HepG2 (cell line): Measurements from ENCODE around the gene TMEM186. TPM values are rescaled to one million over a fixed set of nuclear protein-coding genes. Genes with fewer than 3 reads are reported as not detected.
A peak's percentile ranks its signal among the peaks of the same experiment; 100 is the strongest.

Experiments used
- GZF1 ChIP-seq: sonication (generic); formaldehyde crosslinking; IDR thresholded peaks from 2 replicates; pipeline ENCODE4 v1.5.1; 2020; ENCODE audit warnings: mild to moderate bottlenecking, missing genetic modification reagents
- KLF15 ChIP-seq: sonication (generic); formaldehyde crosslinking; IDR thresholded peaks from 2 replicates; pipeline ENCODE4 v1.8.1; 2023; ENCODE audit warnings: borderline replicate concordance, mild to moderate bottlenecking, inconsistent platforms, missing genetic modification reagents, mixed read lengths
- MYNN ChIP-seq: sonication (generic); formaldehyde crosslinking; IDR thresholded peaks from 2 replicates; pipeline ENCODE4 v1.4.0; 2020; ENCODE audit warnings: mild to moderate bottlenecking, low read depth, missing genetic modification reagents
- NFIB ChIP-seq: sonication (generic); formaldehyde crosslinking; IDR thresholded peaks from 2 replicates; pipeline ENCODE4 v1.9.0; 2021; ENCODE audit warnings: missing genetic modification reagents, mild to moderate bottlenecking, borderline replicate concordance
- NR1H2 ChIP-seq: sonication (generic); formaldehyde crosslinking; IDR thresholded peaks from 2 replicates; pipeline ENCODE4 v1.8.1; 2022; ENCODE audit warnings: low read depth, missing genetic modification reagents, borderline replicate concordance
- NR3C1 ChIP-seq: sonication (generic); formaldehyde crosslinking; IDR thresholded peaks from 2 replicates; pipeline ENCODE4 v1.4.0; 2020; ENCODE audit warnings: missing genetic modification reagents
- RCOR2 ChIP-seq: IDR thresholded peaks from 2 replicates; pipeline ENCODE4 v1.6.1; 2016; ENCODE audit warnings: missing biosample characterization, missing genetic modification reagents
- REXO4 ChIP-seq: sonication (generic); formaldehyde crosslinking; IDR thresholded peaks from 2 replicates; pipeline ENCODE4 v1.8.0; 2022; ENCODE audit warnings: missing genetic modification reagents, mild to moderate bottlenecking, borderline replicate concordance
- RFX1 ChIP-seq: fragments of 450-650 bp; IDR thresholded peaks from 2 replicates; pipeline ENCODE4 v1.6.1; 2017
- SMARCC2 ChIP-seq: fragments of 450-650 bp; IDR thresholded peaks from 2 replicates; pipeline ENCODE4 v1.6.1; 2017; ENCODE audit warnings: antibody characterized with exemption, mild to moderate bottlenecking
- SOX5 ChIP-seq: IDR thresholded peaks from 2 replicates; pipeline ENCODE4 v1.6.1; 2016; ENCODE audit warnings: borderline replicate concordance
- U2AF2 ChIP-seq: fragments of 200-400 bp; formaldehyde crosslinking; IDR thresholded peaks from 2 replicates; pipeline ENCODE4 v1.6.1; 2017; ENCODE audit warnings: low read depth, mild to moderate bottlenecking, low read length
- polyA plus RNA-seq, 8 experiments: library from polyadenylated mRNA; depleted of rRNA in 3 of 8; stranded (reverse) in 7 of 8; unstranded in 1 of 8; fragments of >200 nt; fragmentation: Illumina TruSeq in 4 of 8; extraction: Trizol in 4 of 8; gene quantifications; 2 replicates each; pipeline versions ENCODE4 v1.2.1 to v1.2.3, GENCODE V29; 2011 to 2016; ENCODE audit warnings: low read depth in 4 of 8, missing spikeins in 1 of 8, mixed read lengths in 1 of 8; ENCODE audit not compliant: insufficient read depth in 1 of 8
- total RNA-seq, 5 experiments: library from RNA; depleted of rRNA; stranded (reverse); fragments of >200 nt; fragmentation: Illumina TruSeq; extraction: Trizol; gene quantifications; 2 replicates each; pipeline ENCODE4 v1.2.3, GENCODE V29; 2016; ENCODE audit warnings: low read depth in 1 of 5
- TF ChIP-seq, protein P1 (sequence below): sonication (generic); formaldehyde crosslinking; IDR thresholded peaks from 2 replicates; pipeline ENCODE4 v1.4.0; 2020; ENCODE audit warnings: missing genetic modification reagents
- TF ChIP-seq, protein P2 (sequence below): sonication (generic); formaldehyde crosslinking; IDR thresholded peaks from 2 replicates; pipeline ENCODE4 v1.8.0; 2022; ENCODE audit warnings: mild to moderate bottlenecking, missing genetic modification reagents, moderate library complexity
- TF ChIP-seq, protein P3 (sequence below): sonication (generic); formaldehyde crosslinking; IDR thresholded peaks from 2 replicates; pipeline ENCODE4 v1.4.0; 2020; ENCODE audit warnings: missing genetic modification reagents, borderline replicate concordance
- TF ChIP-seq, protein P4 (sequence below): sonication (generic); formaldehyde crosslinking; IDR thresholded peaks from 2 replicates; pipeline ENCODE4 v1.4.0; 2020; ENCODE audit warnings: mild to moderate bottlenecking, missing genetic modification reagents, borderline replicate concordance

The TMEM186 gene
- total and polyA plus RNA-seq, 2 of the 13 experiments (the other 11 are each of a cell fraction or from before 2014, with no cell fraction given) = 16.2 to 19.3 TPM

DNA sequence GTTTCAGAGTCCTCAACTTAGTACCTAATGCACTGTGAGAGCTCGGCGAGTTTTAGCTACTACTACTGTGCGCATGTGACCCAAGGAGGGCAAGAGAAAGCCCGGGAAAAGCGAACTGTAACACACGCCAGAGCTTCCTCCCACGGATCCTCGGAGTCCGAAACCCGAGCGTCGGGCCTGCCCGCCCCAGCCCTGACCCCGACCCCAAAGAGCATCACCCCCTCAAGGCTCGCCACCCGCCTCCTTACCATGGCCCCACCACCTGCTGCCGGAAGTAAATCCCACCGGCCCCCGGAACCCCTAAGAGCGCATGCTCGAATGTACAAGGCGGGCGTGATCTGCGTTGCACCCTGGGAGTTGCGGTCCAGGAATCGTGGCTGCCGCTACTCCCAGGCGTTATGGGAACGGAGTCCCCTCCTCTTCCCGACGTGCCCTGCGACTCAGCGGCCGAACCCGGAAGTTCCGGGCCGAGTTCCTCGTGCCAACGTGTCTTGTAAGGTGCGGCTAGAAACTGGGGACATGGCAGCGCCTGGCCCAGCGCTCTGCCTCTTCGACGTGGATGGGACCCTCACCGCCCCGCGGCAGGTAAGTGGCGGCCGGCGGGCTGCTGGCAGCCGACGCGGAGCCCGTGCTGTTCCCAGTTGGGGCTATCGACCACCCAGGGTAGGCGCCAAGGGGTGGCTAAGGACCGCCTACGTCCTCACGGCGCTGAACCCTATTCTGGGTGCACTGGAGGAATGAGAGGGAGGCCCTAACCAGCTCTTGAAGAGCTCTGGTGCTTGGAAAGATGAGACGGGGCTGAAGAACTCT is at the start of gene TMEM186, which contains the start of gene PMM2 (continued):
- 0 out of 2 replicates have a peak, but pooled peaks have one; percentile 29 for TF ChIP-seq NR3C1
- TF ChIP-seq SMARCC2 = no peak
- TF ChIP-seq, protein P1, sequence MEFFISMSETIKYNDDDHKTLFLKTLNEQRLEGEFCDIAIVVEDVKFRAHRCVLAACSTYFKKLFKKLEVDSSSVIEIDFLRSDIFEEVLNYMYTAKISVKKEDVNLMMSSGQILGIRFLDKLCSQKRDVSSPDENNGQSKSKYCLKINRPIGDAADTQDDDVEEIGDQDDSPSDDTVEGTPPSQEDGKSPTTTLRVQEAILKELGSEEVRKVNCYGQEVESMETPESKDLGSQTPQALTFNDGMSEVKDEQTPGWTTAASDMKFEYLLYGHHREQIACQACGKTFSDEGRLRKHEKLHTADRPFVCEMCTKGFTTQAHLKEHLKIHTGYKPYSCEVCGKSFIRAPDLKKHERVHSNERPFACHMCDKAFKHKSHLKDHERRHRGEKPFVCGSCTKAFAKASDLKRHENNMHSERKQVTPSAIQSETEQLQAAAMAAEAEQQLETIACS (CRISPR knock-in tag) = peak; percentile 72
- TF ChIP-seq RFX1 = peak; percentile 87
- TF ChIP-seq, protein P2, sequence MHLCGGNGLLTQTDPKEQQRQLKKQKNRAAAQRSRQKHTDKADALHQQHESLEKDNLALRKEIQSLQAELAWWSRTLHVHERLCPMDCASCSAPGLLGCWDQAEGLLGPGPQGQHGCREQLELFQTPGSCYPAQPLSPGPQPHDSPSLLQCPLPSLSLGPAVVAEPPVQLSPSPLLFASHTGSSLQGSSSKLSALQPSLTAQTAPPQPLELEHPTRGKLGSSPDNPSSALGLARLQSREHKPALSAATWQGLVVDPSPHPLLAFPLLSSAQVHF (CRISPR knock-in tag) = 0 out of 2 replicates have a peak, but pooled peaks have one; percentile 44
- peak; percentile 72 for TF ChIP-seq SOX5 (CRISPR knock-in tag)
- TF ChIP-seq KLF15 (CRISPR knock-in tag) = peak; percentile 98
- TF ChIP-seq, protein P3, sequence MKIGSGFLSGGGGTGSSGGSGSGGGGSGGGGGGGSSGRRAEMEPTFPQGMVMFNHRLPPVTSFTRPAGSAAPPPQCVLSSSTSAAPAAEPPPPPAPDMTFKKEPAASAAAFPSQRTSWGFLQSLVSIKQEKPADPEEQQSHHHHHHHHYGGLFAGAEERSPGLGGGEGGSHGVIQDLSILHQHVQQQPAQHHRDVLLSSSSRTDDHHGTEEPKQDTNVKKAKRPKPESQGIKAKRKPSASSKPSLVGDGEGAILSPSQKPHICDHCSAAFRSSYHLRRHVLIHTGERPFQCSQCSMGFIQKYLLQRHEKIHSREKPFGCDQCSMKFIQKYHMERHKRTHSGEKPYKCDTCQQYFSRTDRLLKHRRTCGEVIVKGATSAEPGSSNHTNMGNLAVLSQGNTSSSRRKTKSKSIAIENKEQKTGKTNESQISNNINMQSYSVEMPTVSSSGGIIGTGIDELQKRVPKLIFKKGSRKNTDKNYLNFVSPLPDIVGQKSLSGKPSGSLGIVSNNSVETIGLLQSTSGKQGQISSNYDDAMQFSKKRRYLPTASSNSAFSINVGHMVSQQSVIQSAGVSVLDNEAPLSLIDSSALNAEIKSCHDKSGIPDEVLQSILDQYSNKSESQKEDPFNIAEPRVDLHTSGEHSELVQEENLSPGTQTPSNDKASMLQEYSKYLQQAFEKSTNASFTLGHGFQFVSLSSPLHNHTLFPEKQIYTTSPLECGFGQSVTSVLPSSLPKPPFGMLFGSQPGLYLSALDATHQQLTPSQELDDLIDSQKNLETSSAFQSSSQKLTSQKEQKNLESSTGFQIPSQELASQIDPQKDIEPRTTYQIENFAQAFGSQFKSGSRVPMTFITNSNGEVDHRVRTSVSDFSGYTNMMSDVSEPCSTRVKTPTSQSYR = peak; percentile 47; the same call in 1 of the 2 replicates
- peak; percentile 82; the same call in 1 of the 2 replicates for TF ChIP-seq NR1H2 (CRISPR knock-in tag)
- peak; percentile 87 for TF ChIP-seq GZF1 (CRISPR knock-in tag)
- TF ChIP-seq NFIB = peak; percentile 96; the same call in 1 of the 2 replicates
- TF ChIP-seq RCOR2 = no peak; the same call in none of the 2 replicates
- TF ChIP-seq, protein P4, sequence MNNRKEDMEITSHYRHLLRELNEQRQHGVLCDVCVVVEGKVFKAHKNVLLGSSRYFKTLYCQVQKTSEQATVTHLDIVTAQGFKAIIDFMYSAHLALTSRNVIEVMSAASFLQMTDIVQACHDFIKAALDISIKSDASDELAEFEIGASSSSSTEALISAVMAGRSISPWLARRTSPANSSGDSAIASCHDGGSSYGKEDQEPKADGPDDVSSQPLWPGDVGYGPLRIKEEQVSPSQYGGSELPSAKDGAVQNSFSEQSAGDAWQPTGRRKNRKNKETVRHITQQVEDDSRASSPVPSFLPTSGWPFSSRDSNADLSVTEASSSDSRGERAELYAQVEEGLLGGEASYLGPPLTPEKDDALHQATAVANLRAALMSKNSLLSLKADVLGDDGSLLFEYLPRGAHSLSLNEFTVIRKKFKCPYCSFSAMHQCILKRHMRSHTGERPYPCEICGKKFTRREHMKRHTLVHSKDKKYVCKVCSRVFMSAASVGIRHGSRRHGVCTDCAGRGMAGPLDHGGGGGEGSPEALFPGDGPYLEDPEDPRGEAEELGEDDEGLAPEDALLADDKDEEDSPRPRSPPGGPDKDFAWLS (CRISPR knock-in tag) = 0 out of 2 replicates have a peak, but pooled peaks have one; percentile 57
- TF ChIP-seq U2AF2 = peak; percentile 90; the same call in 1 of the 2 replicates
- TF ChIP-seq REXO4 (CRISPR knock-in tag) = no peak; the same call in none of the 2 replicates
- TF ChIP-seq MYNN = peak; percentile 94
